ENCODE results near the gene SEPHS2. TPM values are rescaled to one million over a fixed set of nuclear protein-coding genes. Genes with fewer than 3 reads are reported as not detected.

SEPHS2 gene
- total RNA-seq, 1 experiment from 2014 or later: 51.9 TPM

DNA sequence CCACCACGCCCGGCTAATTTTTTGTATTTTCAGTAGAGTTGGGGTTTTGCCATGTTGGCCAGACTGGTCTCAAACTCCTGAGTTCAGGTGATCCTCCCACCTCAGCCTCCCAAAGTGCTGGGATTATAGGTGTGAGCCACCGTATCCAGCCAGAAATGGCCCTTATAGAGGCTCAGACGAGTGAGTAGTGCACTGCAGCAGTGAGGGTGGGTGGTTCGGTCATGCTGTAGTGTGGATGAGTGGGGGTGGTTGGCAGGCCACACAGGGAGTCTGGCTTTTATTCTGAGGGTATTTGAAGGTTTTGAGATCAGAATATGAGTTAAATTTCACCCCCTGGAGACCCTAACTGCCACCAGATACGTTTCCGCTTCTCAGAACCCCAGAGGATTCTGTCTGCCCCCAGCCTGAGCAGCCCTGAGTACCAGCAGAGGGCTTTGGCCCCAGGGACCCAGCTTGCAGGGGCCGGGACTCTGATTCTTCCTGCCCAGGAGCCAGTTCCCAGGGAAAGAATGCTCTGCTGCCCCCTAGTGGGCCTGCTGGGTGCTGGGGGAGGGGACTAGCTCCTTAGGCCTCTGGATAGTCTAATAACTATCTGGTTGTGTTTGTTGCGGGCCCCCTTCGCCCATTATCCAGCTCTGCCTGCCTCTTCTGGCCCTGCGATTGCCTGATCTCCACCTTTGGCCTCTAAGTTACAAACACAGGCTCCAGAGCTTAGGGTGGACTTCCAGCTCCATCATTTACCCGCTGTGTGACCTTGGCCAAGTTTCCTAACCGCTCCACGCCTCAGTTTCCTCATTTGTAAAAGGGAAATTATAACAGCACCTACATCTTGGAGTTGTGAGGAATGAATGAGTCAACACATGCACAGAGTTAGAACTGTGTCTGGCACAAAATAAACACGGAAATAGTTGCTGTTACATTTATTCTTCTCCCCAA, 36.3 kb downstream of the SEPHS2 start:
- Mint-ChIP-seq H3K27me3 (ENCODE audit: insufficient read depth, unreplicated experiment) (peaks cover 3% of the 10 kb centered on the region), H3K27ac (ENCODE audit: low read depth, unreplicated experiment) (no peak overlapping the region), H3K4me3 (ENCODE audit: unreplicated experiment) (no peak overlapping the region), H3K9me3 (ENCODE audit: unreplicated experiment) (no peaks in the 10 kb centered on the region), H3K4me1 (ENCODE audit: insufficient read depth, unreplicated experiment) (peaks cover 21% of the 10 kb centered on the region), H3K36me3 (ENCODE audit: insufficient read depth, unreplicated experiment) (peaks cover 28% of the 10 kb centered on the region)
- DNase-seq (ENCODE audit: unreplicated experiment): peak; percentile 91
- no TSS peak for BruUV-seq (replicated peaks)
- intact Hi-C loops (cut with micrococcal nuclease): loop anchor here (2.0 to 10.0 kb wide), 3 partner anchors 41 to 315 kb away; partner anchors contain the start of genes MAPK3, TBX6 and YPEL3
- POLR2A ChIA-PET: interaction anchor here (0.5 to 6.0 kb wide), 15 partner anchors 8 to 201 kb away, joined by 3 to 66 read pairs (median 3); partner anchors contain the start of genes DCTPP1, ZNF48 and ZNF689
- TF ChIP-seq, protein P1, sequence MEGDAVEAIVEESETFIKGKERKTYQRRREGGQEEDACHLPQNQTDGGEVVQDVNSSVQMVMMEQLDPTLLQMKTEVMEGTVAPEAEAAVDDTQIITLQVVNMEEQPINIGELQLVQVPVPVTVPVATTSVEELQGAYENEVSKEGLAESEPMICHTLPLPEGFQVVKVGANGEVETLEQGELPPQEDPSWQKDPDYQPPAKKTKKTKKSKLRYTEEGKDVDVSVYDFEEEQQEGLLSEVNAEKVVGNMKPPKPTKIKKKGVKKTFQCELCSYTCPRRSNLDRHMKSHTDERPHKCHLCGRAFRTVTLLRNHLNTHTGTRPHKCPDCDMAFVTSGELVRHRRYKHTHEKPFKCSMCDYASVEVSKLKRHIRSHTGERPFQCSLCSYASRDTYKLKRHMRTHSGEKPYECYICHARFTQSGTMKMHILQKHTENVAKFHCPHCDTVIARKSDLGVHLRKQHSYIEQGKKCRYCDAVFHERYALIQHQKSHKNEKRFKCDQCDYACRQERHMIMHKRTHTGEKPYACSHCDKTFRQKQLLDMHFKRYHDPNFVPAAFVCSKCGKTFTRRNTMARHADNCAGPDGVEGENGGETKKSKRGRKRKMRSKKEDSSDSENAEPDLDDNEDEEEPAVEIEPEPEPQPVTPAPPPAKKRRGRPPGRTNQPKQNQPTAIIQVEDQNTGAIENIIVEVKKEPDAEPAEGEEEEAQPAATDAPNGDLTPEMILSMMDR (IDR thresholded peaks at IDR 0.05; ENCODE audit: unreplicated experiment): peak; percentile 93
- CTCF ChIA-PET: interaction anchor here (0.5 to 2.8 kb wide), 32 partner anchors 8 to 378 kb away, joined by 3 to 13 read pairs (median 4); partner anchors contain the start of genes DCTPP1, MYL11, TBX6 and ZNF48

- DNase-seq (ENCODE audit: unreplicated experiment): peak; percentile 16
- TSS peak; percentile 44 for BruUV-seq (replicated peaks)
- TF ChIP-seq, protein P1 (IDR thresholded peaks at IDR 0.05; ENCODE audit: unreplicated experiment): no peak
- H3K36me3 Mint-ChIP-seq (ENCODE audit: insufficient read depth, unreplicated experiment): peaks cover 17% of the 10 kb centered on the region
- ChIA-PET POLR2A (interaction anchor here (0.6 to 6.0 kb wide), 21 partner anchors 8 to 1458 kb away, joined by 3 to 66 read pairs (median 8); partner anchors contain the start of genes ALDOA, DCTPP1, NFATC2IP and SEPTIN1), CTCF (interaction anchor here (0.6 to 2.8 kb wide), 12 partner anchors 9 to 751 kb away, joined by 3 to 13 read pairs (median 4); partner anchors contain the start of genes CD2BP2 and ZNF48)
- H3K4me1 Mint-ChIP-seq (ENCODE audit: insufficient read depth, unreplicated experiment): peaks cover 21% of the 10 kb centered on the region
- intact Hi-C loops (cut with micrococcal nuclease): loop anchor here (2.0 to 10.0 kb wide), 3 partner anchors 39 to 313 kb away; partner anchors contain the start of genes MAPK3, TBX6 and YPEL3
- peak overlapping the region; percentile 81 for H3K4me3 Mint-ChIP-seq (ENCODE audit: unreplicated experiment)
- peaks cover 11% of the 10 kb centered on the region for H3K27me3 Mint-ChIP-seq (ENCODE audit: insufficient read depth, unreplicated experiment)
- no peak overlapping the region for H3K27ac Mint-ChIP-seq (ENCODE audit: low read depth, unreplicated experiment)
- H3K9me3 Mint-ChIP-seq (ENCODE audit: unreplicated experiment): no peaks in the 10 kb centered on the region
These were observed 37.7 kb downstream of the SEPHS2 start for GRCh38 chr16:30407804-30408534.

DNA sequence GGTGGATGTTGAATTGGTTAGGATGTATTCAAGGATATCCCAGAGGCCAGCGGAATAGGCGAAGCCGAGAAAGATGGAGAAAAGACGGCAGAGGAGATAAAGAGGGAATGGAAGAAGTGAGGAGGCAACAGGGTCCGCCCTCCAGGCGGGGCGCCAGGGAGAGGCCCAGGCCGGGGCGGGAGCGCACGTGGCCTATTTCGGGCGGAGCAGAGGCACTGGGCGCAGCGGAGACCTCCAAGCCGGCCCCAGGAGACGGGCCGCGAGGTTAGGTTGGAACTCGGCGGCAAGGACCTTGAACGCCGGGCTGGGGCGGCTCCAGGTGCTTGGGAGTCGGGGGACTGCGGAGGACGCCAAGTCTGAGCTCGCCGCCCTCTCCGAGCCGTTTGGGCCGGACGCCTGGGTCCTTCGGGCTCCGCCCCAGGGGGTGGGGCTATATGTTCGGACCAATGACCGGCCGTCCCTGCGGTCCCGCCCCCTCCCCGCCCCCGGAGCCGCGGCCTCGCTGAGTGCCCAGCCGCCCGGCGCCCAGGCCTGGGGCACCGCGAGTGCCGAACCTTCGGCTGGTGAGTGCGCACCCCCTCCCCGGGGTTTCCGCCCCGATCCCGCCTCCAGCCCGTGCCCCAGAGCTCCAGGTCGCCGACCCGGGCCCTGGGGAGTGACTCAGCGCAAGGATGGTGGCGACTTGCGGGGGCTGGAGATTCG, 38.4 kb downstream of the SEPHS2 start, which contains the start of gene ZNF771:
ZNF771 (plus strand) TSS at position 505 of the 702 bp plus-strand sequence. CDS start 448 bp downstream, outside the sequence.
- H3K27me3 Mint-ChIP-seq (ENCODE audit: insufficient read depth, unreplicated experiment): peaks cover 11% of the 10 kb centered on the region
- peak within 1 kb of the TSS; percentile 81 for H3K4me3 Mint-ChIP-seq (ENCODE audit: unreplicated experiment)
- CTCF ChIA-PET: interaction anchor here (0.6 to 1.7 kb wide), 4 partner anchors 16 to 222 kb away, joined by 3 to 9 read pairs (median 4); partner anchors contain the start of gene CD2BP2
- no peaks in the 10 kb centered on the region for H3K9me3 Mint-ChIP-seq (ENCODE audit: unreplicated experiment)
- TSS peak; percentile 92 for BruUV-seq (replicated peaks)
- peak within 1 kb of the TSS; percentile 33 for H3K27ac Mint-ChIP-seq (ENCODE audit: low read depth, unreplicated experiment)
- H3K36me3 Mint-ChIP-seq (ENCODE audit: insufficient read depth, unreplicated experiment): peaks cover 14% of the 10 kb centered on the region
- intact Hi-C loops (cut with micrococcal nuclease): loop anchor here (5.0 to 10.0 kb wide), 2 partner anchors 285 to 312 kb away; partner anchors contain the start of genes MAPK3, TBX6 and YPEL3
- DNase-seq (ENCODE audit: unreplicated experiment): peak; percentile 93
- TF ChIP-seq, protein P1 (IDR thresholded peaks at IDR 0.05; ENCODE audit: unreplicated experiment): no peak
- peaks cover 19% of the 10 kb centered on the region for H3K4me1 Mint-ChIP-seq (ENCODE audit: insufficient read depth, unreplicated experiment)
- POLR2A ChIA-PET: interaction anchor here (0.5 to 6.0 kb wide), 22 partner anchors 8 to 1457 kb away, joined by 3 to 66 read pairs (median 6); partner anchors contain the start of genes ALDOA, DCTPP1, NFATC2IP and SEPTIN1

All from MCF 10A (cell line).